RKO (cell line): Measurements from ENCODE around the gene WTAP.
A peak's percentile ranks its signal among the peaks of the same experiment; 100 is the strongest.
"Not testable (repeated sequence)": the region's sequence is repeated elsewhere in the genome, so short reads cannot be mapped to it uniquely, and the experiment has no call there.

Source experiments
- DNase-seq: peaks from one replicate; pipeline ENCODE4 v3.0.0-alpha.2; 2016; ENCODE audit warnings: low spot score

The WTAP gene

DNA sequence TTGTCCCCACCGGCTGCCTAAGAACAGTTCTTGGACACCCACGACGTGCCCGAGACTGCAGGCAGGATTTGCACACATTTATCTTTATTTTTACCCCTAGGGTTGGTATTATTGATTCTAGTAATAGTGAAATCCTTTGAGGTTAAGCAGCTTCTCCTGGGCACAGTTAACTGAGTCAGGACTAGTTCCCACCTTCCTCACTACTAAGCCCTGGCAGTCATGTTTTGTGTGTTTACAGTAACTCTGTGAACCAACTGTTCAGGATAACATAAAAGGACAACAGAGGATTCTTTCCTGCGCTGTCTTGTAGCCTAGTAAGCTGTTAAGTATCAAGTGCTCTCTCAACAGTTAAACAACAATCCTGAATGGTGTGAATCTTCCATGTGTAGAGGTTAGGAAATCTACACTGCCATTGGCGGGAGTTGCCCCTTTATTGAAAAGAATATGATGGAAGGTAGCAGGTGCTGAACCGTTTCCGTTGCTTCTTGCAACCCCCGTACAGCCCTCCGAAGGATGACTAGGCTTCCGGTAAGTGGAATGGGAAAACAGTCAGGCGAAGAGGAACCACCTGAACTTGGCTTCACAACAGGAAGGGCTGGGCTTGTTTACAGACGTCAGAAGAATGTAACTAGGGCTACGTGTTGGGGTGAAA, 33.3 kb upstream of the WTAP start:
- peak; percentile 14 for DNase-seq

DNA sequence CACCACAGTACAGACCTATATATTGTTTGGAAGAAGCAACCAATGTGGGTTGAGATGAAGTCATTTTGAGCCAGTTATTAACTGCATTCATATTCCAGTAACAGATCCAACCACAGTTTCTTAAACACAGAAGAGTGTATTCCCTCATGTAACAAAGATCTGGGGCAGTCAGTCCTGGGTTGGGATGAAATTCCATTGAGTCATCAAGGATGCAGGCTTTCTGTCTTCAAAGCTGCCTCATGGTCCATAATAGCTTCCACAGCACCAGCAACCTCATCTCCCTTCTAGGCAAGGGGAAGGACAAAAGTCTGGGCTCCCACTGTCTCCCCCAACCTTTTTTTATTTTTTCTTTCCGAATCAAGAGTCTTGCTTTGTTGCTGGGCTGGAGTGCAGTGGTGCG, 31.3 kb upstream of the WTAP start:
- DNase-seq = no peak

GRCh38 chr6:159700970-159701369, 26.3 kb upstream of the WTAP start:
- no peak for DNase-seq

- peak; percentile 75 for DNase-seq
Observed at GRCh38 chr6:159701413-159701999, 25.8 kb upstream of the WTAP start.

GRCh38 chr6:159710603-159711002, 16.7 kb upstream of the WTAP start:
- not testable (repeated sequence) for DNase-seq

DNA sequence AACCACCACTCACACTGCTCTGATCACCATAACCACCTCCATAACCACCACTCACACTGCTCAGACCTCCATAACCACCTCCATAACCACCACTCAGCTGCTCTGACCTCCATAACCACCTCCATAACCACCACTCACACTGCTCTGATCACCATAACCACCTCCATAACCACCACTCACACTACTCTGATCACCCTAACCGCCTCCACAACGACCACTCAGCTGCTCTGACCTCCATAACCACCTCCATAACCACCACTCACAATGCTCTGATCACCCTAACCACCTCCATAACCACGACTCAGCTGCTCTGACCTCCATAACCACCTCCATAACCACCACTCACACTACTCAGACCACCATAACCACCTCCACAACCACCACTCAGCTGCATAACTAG, 14.9 kb upstream of the WTAP start:
- not testable (repeated sequence) for DNase-seq

- DNase-seq = no peak
Observed at GRCh38 chr6:159713984-159714383, 13.3 kb upstream of the WTAP start.

- no peak for DNase-seq
Observed at GRCh38 chr6:159714404-159714803, 12.9 kb upstream of the WTAP start.

- DNase-seq = no peak
Observed at GRCh38 chr6:159715166-159715565, 12.1 kb upstream of the WTAP start.

- DNase-seq = no peak
Observed at GRCh38 chr6:159715605-159716004, 11.7 kb upstream of the WTAP start.

DNA sequence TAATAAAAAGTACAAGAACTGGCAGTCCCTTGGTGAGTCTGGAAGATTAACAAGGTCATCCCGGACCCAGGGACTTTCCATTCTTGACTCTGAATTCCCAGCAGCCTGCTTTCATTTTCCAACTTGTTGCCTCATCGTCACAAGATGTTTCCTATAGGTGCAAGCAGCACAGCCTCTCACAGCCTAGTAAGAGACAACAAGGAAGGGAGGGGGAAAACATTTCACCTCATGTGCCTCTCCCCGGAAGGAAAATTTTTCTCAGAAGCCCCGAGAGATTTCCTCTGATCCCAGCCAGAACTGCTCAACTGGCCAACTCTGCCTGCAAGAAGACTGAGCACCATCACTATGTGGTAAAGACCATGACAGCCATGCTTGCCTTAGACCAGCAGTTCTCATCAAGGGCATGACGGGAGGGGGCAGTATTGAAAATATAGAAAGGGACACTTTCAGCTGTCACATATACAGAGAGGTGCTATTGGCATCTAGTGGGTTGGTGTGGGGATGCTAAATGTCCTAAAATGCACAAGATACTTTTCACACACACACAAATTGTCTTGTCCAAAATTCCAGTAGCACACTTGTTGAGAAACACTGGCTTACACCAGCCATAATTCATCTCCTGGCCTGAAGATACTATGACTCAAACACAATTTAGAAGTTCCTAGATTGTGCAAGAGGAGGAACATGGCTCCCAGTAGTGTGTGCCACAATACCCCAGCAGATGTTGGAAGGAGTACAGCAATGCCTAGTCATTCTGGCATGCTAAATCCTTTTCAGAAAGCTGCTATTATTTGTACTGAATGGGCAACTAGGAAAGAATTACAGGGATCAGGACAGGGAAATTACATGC, 10.8 kb upstream of the WTAP start:
- no peak for DNase-seq

GRCh38 chr6:159718634-159719033, 8.7 kb upstream of the WTAP start:
- no peak for DNase-seq

DNA sequence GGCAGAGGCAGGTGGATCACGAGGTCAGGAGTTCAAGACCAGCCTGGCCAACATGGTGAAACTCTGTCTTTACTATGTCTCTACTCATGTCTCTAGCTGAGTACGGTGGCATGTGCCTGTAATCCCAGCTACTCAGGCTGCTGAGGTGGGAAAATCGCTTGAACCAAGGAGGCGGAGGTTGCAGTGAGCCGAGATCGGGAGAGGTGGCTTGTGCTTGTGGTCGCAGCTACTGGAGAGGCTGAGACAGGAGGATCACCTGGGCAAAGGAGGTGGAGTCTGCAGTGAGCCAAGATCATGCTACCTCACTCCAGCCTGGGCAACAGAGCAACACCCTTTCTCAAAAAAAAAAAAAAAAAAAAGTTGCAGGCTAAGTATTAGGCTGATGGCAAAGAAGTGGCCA, 8.0 kb upstream of the WTAP start:
- DNase-seq = no peak

DNA sequence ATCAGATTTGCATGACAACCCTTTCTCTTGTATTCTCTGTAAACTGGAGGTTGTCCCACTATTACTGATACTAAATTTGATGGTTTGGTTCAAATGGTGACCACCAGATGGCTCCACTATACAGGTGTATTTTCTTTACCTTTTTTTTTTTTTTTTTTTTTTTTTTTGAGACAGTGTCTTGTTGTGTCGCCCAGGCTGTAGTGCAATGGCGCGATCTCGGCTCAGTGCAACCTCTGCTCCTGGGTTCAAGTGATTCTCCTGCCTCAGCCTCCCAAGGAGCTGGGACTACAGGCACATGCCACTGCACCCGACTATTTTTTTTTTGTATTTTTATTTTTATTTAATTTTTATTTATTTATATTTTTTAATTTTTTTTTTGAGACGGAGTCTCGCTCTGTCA, 6.6 kb upstream of the WTAP start:
- DNase-seq = peak; percentile 27

GRCh38 chr6:159721981-159722380, 5.3 kb upstream of the WTAP start:
- not testable (repeated sequence) for DNase-seq

GRCh38 chr6:159722655-159723054, 4.7 kb upstream of the WTAP start:
- no peak for DNase-seq

- DNase-seq = no peak
Observed at GRCh38 chr6:159723259-159723658, 4.0 kb upstream of the WTAP start.

DNA sequence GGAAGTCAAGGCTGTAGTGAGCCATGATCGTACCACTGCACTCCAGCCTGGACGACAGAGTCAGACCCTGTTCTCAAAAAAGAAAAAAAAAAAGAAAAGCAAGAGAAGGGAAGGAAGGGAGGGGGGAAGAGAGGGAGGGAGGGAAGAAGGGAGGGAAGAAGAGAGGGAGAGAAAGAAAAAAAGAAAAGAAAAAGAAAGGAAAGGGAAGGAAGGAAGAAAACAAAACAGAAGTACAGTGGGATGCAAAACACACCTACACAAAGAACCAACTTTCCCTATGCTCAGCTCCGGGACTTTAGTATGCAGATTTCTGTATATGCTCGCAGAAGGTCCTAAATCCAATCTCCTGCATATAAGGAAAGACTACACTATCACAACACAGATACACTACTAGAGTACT, 2.5 kb upstream of the WTAP start:
- no peak for DNase-seq

DNA sequence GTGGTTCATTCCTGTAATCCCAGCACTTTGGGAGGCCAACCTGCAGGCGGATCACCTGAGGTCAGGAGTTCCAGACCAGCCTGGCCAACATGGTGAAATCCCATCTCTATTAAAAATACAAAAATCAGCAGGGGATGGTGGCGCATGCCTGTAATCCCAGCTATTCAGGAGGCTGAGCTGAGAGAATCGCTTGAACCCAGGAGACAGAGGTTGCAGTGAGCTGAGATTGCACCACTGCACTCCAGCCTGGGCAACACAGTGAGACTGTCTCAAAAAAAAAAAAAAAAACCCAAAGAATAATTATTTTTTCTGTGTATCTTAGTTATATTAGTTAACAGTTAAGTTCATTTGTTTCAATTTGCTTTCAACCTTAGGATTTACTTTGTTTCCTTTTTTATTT, 2.1 kb upstream of the WTAP start:
- not testable (repeated sequence) for DNase-seq

DNA sequence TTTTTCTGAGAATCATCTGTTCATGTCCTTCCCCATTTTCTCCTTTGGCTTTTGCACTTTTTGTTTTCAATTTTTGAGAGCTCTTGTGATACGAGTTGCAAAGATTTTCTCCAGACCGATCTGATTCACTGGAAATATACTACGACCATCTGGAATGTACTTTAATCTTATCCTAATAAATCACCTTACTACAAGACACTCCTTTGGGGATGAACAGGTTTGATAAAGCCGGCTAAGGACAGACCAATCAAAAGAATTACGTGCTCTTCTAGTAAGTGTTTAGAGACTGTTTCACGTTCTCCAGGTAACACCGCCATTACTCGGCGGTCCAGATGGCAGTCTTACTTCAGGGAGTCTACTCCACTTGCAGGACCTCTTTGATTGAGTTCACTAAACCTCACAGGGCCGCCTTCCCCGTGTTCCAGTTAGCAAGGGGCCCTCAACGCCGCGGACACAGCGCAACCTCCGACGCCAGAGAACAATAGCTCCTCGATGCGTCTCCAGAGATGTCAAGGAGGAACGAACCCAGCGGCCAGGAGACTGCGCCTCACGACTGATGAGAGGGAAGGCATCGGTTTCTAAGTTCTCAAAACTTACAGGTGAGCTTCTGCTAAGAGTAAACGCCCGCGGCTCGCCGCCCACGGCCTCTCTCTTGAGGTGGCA, 920 bp upstream of the WTAP start:
- no peak for DNase-seq

GRCh38 chr6:159727717-159728445, 575 bp downstream of the WTAP start:
- DNase-seq = peak; percentile 48

- peak; percentile 21 for DNase-seq
Observed at GRCh38 chr6:159728531-159728964, 1.2 kb downstream of the WTAP start.
